ENCODE results near the gene MRTFB.

MRTFB gene

DNA sequence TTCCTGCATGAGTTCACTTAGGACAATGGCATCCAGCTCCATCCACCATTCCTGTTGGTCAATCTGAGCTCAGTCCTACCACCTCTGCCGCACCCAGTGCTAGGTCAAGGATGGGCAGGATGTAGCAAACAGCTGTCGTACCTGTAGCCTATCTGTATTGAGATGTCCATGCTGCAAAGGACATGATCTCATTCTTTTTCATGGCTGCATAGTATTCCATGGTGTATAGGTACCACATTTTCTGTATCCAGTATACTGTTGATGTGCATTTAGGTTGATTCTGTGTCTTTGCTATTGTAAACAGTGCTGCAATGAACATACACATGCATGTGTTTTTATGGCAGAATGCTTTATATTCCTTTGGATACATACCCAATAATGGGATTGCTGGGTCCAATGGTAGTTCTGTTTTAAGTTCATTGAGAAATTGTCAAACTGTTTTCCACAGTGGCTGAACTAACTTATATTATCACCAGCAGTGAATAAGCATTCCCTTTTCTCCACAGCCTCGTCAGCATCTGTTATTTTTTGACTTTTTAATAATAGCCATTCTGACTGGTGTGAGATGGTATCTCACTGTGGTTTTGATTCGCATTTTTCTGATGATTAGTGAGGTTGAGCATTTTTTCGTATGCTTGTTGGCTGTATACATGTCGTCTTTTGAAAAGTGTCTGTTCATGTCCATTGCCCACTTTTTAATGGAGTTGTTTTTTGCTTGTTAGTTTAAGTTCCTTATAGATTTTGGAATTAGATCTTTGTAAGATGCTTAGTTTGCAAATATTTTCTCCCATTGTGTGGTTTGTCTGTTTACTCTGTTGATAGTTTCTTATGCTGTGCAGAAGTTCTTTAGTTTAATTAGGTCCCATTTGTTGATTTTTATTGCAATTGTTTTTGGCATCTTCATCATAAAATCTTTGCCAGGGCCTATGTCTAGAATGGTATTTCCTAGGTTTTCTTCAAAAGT is 7.2 kb upstream of the MRTFB start:
- Histone ChIP-seq H3K36me3 (ENCODE audit: control insufficient read depth in 2 of 2, insufficient read depth in 2 of 2, low read length in 2 of 2) (no peaks in the 10 kb centered on the region), H3K27me3 (ENCODE audit: control insufficient read depth in 2 of 2, insufficient read depth in 2 of 2, low read length in 2 of 2) (no peaks in the 10 kb centered on the region)

DNA sequence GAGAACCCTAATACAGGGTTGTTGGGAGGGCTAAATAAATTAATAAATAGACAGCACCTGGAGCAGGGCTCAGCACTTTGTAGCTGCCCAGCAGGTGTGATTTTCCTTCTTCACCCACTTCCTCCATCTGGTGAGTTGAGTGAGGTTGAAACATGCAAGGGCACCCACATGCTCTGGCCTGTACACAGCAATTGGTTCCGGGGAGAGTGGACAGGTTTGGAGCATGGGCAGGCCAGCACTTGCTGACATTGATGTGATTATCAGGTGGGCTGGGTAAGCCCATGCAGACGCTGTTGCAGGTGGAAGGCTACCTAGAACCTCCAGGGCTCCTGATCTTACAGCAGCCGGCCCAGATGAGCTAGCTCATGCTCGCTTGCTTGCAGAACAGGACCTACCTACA is 1.3 kb upstream of the MRTFB start:
- Histone ChIP-seq H3K27ac (ENCODE audit: low read depth in 2 of 2, low read length in 2 of 2) (no peak overlapping the region), H3K4me1 (ENCODE audit: control insufficient read depth in 2 of 2, insufficient read depth in 2 of 2, low read length in 2 of 2) (peaks cover 8 to 14% of the 10 kb centered on the region in 2 donors), H3K4me3 (ENCODE audit: low read length in 2 of 2) (no peak overlapping the region), H3K36me3 (ENCODE audit: control insufficient read depth in 2 of 2, insufficient read depth in 2 of 2, low read length in 2 of 2) (no peaks in the 10 kb centered on the region), H3K9me3 (ENCODE audit: control insufficient read depth in 2 of 2, low read length in 2 of 2) (no peaks in the 10 kb centered on the region), H3K27me3 (ENCODE audit: control insufficient read depth in 2 of 2, insufficient read depth in 2 of 2, low read length in 2 of 2) (no peaks in the 10 kb centered on the region), H3K9ac (ENCODE audit: low read depth in 1 of 2, low read length in 2 of 2) (no peak overlapping the region)

More for the DNA sequence above, 7.2 kb upstream of the MRTFB start:
- Histone ChIP-seq H3K4me1 (ENCODE audit: control insufficient read depth in 2 of 2, insufficient read depth in 2 of 2, low read length in 2 of 2) (no peaks in the 10 kb centered on the region), H3K9ac (ENCODE audit: low read depth in 1 of 2, low read length in 2 of 2) (no peak overlapping the region), H3K4me3 (ENCODE audit: low read length in 2 of 2) (no peak overlapping the region), H3K27ac (ENCODE audit: low read depth in 2 of 2, low read length in 2 of 2) (no peak overlapping the region), H3K9me3 (ENCODE audit: control insufficient read depth in 2 of 2, low read length in 2 of 2) (no peaks in the 10 kb centered on the region)

DNA sequence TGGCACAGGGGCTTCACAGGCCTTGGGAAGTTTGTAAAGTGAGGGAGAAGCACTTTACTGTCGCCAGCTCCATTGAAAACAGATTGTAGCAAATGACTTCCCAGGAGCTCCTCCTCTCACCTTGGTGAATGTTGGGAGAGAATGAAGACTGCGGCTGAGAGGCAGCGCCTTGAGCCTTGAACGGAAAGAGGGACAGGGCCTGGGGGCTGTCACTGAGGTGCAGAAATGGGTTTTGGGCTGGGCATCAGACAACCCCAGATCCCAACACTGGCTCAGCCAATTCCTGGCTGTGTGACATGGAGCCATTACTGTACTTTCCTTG is 603 bp upstream of the MRTFB start:
- peak overlapping the region; percentile 78 for H3K27ac ChIP-seq (ENCODE audit: low read depth in 2 of 2, low read length in 2 of 2)
- H3K9ac ChIP-seq (ENCODE audit: low read depth in 1 of 2, low read length in 2 of 2) = peak overlapping the region; percentile 88 to 90

DNA sequence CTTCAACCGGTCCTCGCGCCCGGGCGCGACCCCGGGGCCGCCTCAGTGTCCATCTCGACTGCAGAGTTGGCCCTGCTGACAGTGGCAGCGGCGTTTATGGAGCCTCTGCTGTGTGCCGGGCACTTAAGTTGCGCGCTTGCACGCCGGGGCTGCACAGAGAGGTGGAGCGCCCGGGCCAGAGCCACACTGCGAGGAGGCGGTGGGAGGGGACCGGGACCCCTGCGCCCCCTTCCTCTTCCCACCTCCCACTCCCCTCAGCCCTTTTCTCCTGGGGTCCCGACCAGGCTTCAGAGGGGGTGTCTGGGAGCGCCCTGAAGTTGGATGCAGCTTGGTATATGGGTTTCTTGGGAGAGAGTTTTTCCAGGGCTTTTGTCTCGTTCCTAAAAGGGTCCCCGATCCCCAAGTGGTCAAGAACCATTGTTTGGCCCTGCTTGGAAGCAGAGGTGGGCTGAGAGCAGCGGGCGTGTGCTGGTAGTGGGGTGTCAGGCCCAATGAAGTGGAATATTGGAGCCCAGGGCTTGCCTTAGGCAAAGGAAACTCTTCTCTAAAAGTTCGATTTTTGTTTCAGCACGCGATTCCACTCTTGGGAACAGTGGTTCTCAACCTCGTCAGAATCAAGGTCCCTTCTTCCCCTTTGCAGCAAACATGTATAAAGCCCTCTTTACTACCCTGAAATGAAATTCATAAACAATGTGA is 605 bp downstream of the MRTFB start:
- Histone ChIP-seq H3K9ac (ENCODE audit: low read depth in 1 of 2, low read length in 2 of 2) (peak overlapping the region; percentile 79 to 88), H3K4me1 (ENCODE audit: control insufficient read depth in 2 of 2, insufficient read depth in 2 of 2, low read length in 2 of 2) (peaks cover 8 to 14% of the 10 kb centered on the region in 2 donors), H3K4me3 (ENCODE audit: low read length in 2 of 2) (peak overlapping the region; percentile 90 to 91), H3K27ac (ENCODE audit: low read depth in 2 of 2, low read length in 2 of 2) (peak overlapping the region; percentile 78), H3K9me3 (ENCODE audit: control insufficient read depth in 2 of 2, low read length in 2 of 2) (no peaks in the 10 kb centered on the region), H3K27me3 (ENCODE audit: control insufficient read depth in 2 of 2, insufficient read depth in 2 of 2, low read length in 2 of 2) (no peaks in the 10 kb centered on the region), H3K36me3 (ENCODE audit: control insufficient read depth in 2 of 2, insufficient read depth in 2 of 2, low read length in 2 of 2) (no peaks in the 10 kb centered on the region)

More for the DNA sequence above, 603 bp upstream of the MRTFB start:
- H3K27me3 ChIP-seq (ENCODE audit: control insufficient read depth in 2 of 2, insufficient read depth in 2 of 2, low read length in 2 of 2) = no peaks in the 10 kb centered on the region
- peak overlapping the region; percentile 90 to 91 for H3K4me3 ChIP-seq (ENCODE audit: low read length in 2 of 2)
- H3K9me3 ChIP-seq (ENCODE audit: control insufficient read depth in 2 of 2, low read length in 2 of 2) = no peaks in the 10 kb centered on the region
- H3K4me1 ChIP-seq (ENCODE audit: control insufficient read depth in 2 of 2, insufficient read depth in 2 of 2, low read length in 2 of 2) = peaks cover 8 to 14% of the 10 kb centered on the region in 2 donors
- no peaks in the 10 kb centered on the region for H3K36me3 ChIP-seq (ENCODE audit: control insufficient read depth in 2 of 2, insufficient read depth in 2 of 2, low read length in 2 of 2)

DNA sequence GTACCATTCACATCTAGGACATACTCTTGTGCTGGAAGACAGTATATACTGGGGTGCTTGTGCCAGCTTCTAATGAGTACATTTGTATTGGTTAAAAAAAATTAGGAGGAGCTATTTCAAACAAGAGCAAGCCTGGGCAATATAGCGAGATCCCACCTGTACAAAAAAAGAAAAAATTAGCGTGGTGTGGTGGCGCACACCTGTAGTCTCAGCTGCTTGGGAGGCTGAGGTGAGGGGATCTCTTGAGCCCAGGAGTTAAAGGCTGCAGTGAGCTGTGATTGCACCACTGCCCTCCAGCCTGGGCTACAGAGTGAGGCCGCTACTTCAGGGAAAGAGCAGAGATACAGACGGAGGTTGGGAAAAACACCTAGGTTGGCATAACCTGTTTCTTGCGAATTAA is 1.2 kb downstream of the MRTFB start:
- no peaks in the 10 kb centered on the region for H3K36me3 ChIP-seq (ENCODE audit: control insufficient read depth in 2 of 2, insufficient read depth in 2 of 2, low read length in 2 of 2)
- H3K4me3 ChIP-seq (ENCODE audit: low read length in 2 of 2) = peak overlapping the region; percentile 90 to 91
- H3K4me1 ChIP-seq (ENCODE audit: control insufficient read depth in 2 of 2, insufficient read depth in 2 of 2, low read length in 2 of 2) = peaks cover 8 to 14% of the 10 kb centered on the region in 2 donors
- H3K27me3 ChIP-seq (ENCODE audit: control insufficient read depth in 2 of 2, insufficient read depth in 2 of 2, low read length in 2 of 2) = no peaks in the 10 kb centered on the region
- no peaks in the 10 kb centered on the region for H3K9me3 ChIP-seq (ENCODE audit: control insufficient read depth in 2 of 2, low read length in 2 of 2)
- H3K27ac ChIP-seq (ENCODE audit: low read depth in 2 of 2, low read length in 2 of 2) = no peak overlapping the region
- peak overlapping the region in 1 of 2 donors; percentile 79 for H3K9ac ChIP-seq (ENCODE audit: low read depth in 1 of 2, low read length in 2 of 2)

DNA sequence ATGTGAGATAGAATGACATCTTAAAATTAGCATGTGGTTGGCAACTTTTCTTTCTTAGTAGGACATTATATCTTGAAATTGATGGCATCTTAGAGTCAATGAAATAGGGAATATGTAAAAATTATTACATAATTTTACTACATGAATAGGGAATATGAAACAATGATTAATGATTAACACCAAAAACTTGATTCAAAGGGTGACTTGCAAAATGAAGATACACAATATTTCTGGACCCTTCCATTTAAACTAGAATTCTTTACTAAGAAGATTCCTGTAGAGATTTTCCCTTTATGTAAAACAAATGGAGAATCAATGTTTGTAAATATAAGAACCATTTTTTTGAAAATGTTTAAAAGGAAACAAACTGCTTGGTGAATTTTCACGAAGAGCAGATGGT is 3.4 kb downstream of the MRTFB start:
- H3K4me3 ChIP-seq (ENCODE audit: low read length in 2 of 2) = no peak overlapping the region
- H3K9me3 ChIP-seq (ENCODE audit: control insufficient read depth in 2 of 2, low read length in 2 of 2) = no peaks in the 10 kb centered on the region
- H3K9ac ChIP-seq (ENCODE audit: low read depth in 1 of 2, low read length in 2 of 2) = no peak overlapping the region
- H3K36me3 ChIP-seq (ENCODE audit: control insufficient read depth in 2 of 2, insufficient read depth in 2 of 2, low read length in 2 of 2) = no peaks in the 10 kb centered on the region
- H3K27ac ChIP-seq (ENCODE audit: low read depth in 2 of 2, low read length in 2 of 2) = no peak overlapping the region
- peaks cover 8 to 14% of the 10 kb centered on the region in 2 donors for H3K4me1 ChIP-seq (ENCODE audit: control insufficient read depth in 2 of 2, insufficient read depth in 2 of 2, low read length in 2 of 2)
- H3K27me3 ChIP-seq (ENCODE audit: control insufficient read depth in 2 of 2, insufficient read depth in 2 of 2, low read length in 2 of 2) = no peaks in the 10 kb centered on the region

DNA sequence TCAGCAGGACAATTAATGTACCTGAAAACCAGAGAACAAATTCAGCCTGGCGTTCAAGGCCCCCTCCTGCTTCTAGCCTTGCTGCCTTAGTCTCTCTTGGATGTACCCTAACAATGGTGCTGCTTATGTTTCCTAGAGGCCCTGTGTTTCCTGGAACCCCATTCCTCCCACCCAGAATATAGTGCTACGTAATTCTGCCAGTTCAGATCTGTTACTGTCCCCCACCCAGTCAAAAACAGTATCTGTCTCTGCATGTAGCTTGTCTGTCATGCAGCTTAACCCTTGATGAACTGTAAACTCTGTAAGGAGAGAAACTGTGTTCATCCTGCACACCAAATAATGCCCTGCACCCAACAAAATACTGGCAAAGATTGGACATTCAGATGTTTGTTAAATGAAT is 6.8 kb downstream of the MRTFB start:
- no peak overlapping the region for H3K9ac ChIP-seq (ENCODE audit: low read depth in 1 of 2, low read length in 2 of 2)
- H3K27ac ChIP-seq (ENCODE audit: low read depth in 2 of 2, low read length in 2 of 2) = no peak overlapping the region
- no peaks in the 10 kb centered on the region for H3K36me3 ChIP-seq (ENCODE audit: control insufficient read depth in 2 of 2, insufficient read depth in 2 of 2, low read length in 2 of 2)
- H3K4me1 ChIP-seq (ENCODE audit: control insufficient read depth in 2 of 2, insufficient read depth in 2 of 2, low read length in 2 of 2) = no peaks in the 10 kb centered on the region
- H3K9me3 ChIP-seq (ENCODE audit: control insufficient read depth in 2 of 2, low read length in 2 of 2) = no peaks in the 10 kb centered on the region
- no peak overlapping the region for H3K4me3 ChIP-seq (ENCODE audit: low read length in 2 of 2)
- H3K27me3 ChIP-seq (ENCODE audit: control insufficient read depth in 2 of 2, insufficient read depth in 2 of 2, low read length in 2 of 2) = no peaks in the 10 kb centered on the region

DNA sequence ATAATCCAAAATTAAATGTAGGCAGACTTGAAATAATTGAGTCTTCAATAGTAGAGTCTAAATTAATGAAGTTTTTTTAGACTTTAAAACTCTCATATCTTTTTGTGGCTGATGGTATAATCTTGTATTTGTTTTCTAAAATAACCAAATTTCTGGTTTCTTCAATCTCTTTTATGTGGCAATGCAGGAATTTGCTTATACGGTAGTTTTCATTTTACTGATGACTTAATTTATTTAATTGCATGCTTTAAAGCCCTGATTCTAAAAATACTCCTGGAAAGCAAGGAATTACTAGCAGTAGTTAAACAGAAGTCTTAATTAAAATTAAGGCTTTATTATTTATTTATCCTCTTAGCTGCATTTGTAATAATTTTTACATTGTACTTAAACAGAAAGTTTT is 15.4 kb downstream of the MRTFB start:
- no peak overlapping the region for H3K4me3 ChIP-seq (ENCODE audit: low read length in 2 of 2)
- H3K4me1 ChIP-seq (ENCODE audit: control insufficient read depth in 2 of 2, insufficient read depth in 2 of 2, low read length in 2 of 2) = peaks cover 0 to 18% of the 10 kb centered on the region in 2 donors
- H3K27ac ChIP-seq (ENCODE audit: low read depth in 2 of 2, low read length in 2 of 2) = no peak overlapping the region
- H3K27me3 ChIP-seq (ENCODE audit: control insufficient read depth in 2 of 2, insufficient read depth in 2 of 2, low read length in 2 of 2) = no peaks in the 10 kb centered on the region
- no peak overlapping the region for H3K9ac ChIP-seq (ENCODE audit: low read depth in 1 of 2, low read length in 2 of 2)
- no peaks in the 10 kb centered on the region for H3K9me3 ChIP-seq (ENCODE audit: control insufficient read depth in 2 of 2, low read length in 2 of 2)
- peaks cover 2 to 4% of the 10 kb centered on the region in 2 donors for H3K36me3 ChIP-seq (ENCODE audit: control insufficient read depth in 2 of 2, insufficient read depth in 2 of 2, low read length in 2 of 2)

DNA sequence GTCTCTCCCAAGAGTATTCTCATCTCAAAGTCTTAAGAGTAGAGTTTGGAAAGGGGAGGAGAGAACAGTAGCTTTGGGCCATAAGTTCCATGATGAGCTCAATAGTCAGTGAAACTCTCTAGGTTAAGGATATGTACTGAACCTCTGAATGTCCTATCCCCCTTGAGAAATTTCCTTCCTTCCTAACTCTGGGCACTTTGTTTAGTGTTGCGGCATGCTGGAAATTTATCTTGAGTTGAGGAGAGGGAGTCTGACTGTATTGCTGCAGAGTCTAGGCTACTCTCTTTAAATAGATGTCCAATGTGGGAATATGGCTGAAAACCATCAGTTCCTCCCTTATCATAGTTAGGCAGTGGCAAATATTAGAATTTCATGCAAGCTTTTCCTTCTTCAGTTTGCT is 16.1 kb downstream of the MRTFB start:
- no peak overlapping the region for H3K9ac ChIP-seq (ENCODE audit: low read depth in 1 of 2, low read length in 2 of 2)
- no peaks in the 10 kb centered on the region for H3K9me3 ChIP-seq (ENCODE audit: control insufficient read depth in 2 of 2, low read length in 2 of 2)
- H3K27me3 ChIP-seq (ENCODE audit: control insufficient read depth in 2 of 2, insufficient read depth in 2 of 2, low read length in 2 of 2) = no peaks in the 10 kb centered on the region
- peaks cover 0 to 18% of the 10 kb centered on the region in 2 donors for H3K4me1 ChIP-seq (ENCODE audit: control insufficient read depth in 2 of 2, insufficient read depth in 2 of 2, low read length in 2 of 2)
- no peak overlapping the region for H3K4me3 ChIP-seq (ENCODE audit: low read length in 2 of 2)
- H3K27ac ChIP-seq (ENCODE audit: low read depth in 2 of 2, low read length in 2 of 2) = no peak overlapping the region
- H3K36me3 ChIP-seq (ENCODE audit: control insufficient read depth in 2 of 2, insufficient read depth in 2 of 2, low read length in 2 of 2) = peaks cover 2 to 4% of the 10 kb centered on the region in 2 donors

DNA sequence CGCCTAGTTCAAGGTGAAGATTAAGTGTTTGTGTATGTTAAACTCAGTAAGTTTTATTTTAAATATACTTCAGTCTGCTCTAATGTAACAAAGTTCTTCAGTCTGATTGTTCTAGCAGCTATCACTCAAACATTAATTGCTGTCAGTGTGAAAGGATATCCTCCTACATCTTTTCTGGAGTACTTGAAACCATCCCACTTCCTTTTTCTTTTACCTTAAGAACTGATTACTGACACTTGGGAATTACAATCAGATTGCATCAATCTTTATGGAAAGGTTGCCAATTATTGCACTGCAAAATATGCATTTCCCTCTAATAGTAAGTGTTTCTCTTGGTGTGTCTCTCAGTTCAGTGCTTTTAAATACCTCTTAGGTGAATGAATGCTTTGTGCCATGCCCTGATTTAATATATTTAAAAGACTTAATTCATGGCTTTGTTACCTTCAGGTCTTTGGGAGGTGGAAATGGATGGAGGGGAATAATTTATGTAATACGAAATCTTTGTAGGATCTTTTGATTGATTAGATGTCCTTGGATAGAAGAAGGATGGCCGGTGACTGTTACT is 16.6 kb downstream of the MRTFB start:
- peaks cover 0 to 18% of the 10 kb centered on the region in 2 donors for H3K4me1 ChIP-seq (ENCODE audit: control insufficient read depth in 2 of 2, insufficient read depth in 2 of 2, low read length in 2 of 2)
- no peaks in the 10 kb centered on the region for H3K27me3 ChIP-seq (ENCODE audit: control insufficient read depth in 2 of 2, insufficient read depth in 2 of 2, low read length in 2 of 2)
- H3K4me3 ChIP-seq (ENCODE audit: low read length in 2 of 2) = no peak overlapping the region
- no peaks in the 10 kb centered on the region for H3K9me3 ChIP-seq (ENCODE audit: control insufficient read depth in 2 of 2, low read length in 2 of 2)
- H3K36me3 ChIP-seq (ENCODE audit: control insufficient read depth in 2 of 2, insufficient read depth in 2 of 2, low read length in 2 of 2) = peaks cover 2 to 4% of the 10 kb centered on the region in 2 donors
- peak overlapping the region in 1 of 2 donors; percentile 4 for H3K27ac ChIP-seq (ENCODE audit: low read depth in 2 of 2, low read length in 2 of 2)
- no peak overlapping the region for H3K9ac ChIP-seq (ENCODE audit: low read depth in 1 of 2, low read length in 2 of 2)

Measured in mucosa of rectum (tissue), 2 donors.